Activated CD8-positive, alpha-beta memory T cell treated with anti-CD3 and anti-CD28 coated beads for 36 hours (primary cell): ENCODE results near the gene CCDC112. TPM values are rescaled to one million over a fixed set of nuclear protein-coding genes. Genes with fewer than 3 reads are reported as not detected.

Source experiments
- CTCF ChIA-PET: fragments of 350-600 bp; sonication (Branson Sonifier 250); formaldehyde crosslinking; loops from one replicate; lab custom pipeline; 2021; ENCODE audit warnings: antibody characterized with exemption; lab: Charles Lee
- POLR2A ChIA-PET: fragments of 350-600 bp; sonication (Branson Sonifier 250); formaldehyde crosslinking; loops from one replicate; lab custom pipeline; 2021; ENCODE audit warnings: antibody characterized with exemption; lab: Charles Lee
- total RNA-seq, 2 experiments: library from RNA; stranded (reverse); gene quantifications; one replicate each; pipeline ENCODE4 v1.2.3, GENCODE V29; 2021

CCDC112 gene
- total RNA-seq, 2 experiments from 2014 or later, result 0.89 to 0.99 TPM

DNA sequence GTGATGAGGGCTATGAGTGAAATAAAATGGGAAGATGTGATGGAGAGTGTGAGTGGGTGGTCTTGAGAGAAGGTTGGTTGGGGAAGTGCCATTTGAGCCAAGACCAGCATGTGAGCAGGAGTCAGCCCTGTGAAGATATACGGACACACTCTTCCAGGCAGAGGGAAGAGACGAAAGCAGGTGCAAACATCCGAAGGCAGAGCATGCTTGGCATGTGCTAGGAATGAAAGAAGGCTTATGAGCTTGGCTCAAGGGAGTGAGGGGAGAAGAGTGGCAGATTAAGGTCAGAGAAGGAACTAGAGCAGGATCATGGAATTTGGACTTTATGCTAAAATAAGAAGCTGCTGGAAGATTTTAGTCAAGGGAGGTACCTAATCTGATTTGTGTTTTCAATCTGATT, 23.6 kb upstream of the CCDC112 start:
- ChIA-PET CTCF (interaction anchor here (0.6 kb wide), 1 partner anchor 157 kb away, joined by 3 read pairs; no protein-coding TSS in a partner anchor), POLR2A (no interaction called here)

GRCh38 chr5:115319007-115319406, 22.6 kb upstream of the CCDC112 start:
- ChIA-PET CTCF (no interaction called here), POLR2A (no interaction called here)

GRCh38 chr5:115317736-115318135, 21.3 kb upstream of the CCDC112 start:
- CTCF ChIA-PET, result no interaction called here
- POLR2A ChIA-PET, result no interaction called here

DNA sequence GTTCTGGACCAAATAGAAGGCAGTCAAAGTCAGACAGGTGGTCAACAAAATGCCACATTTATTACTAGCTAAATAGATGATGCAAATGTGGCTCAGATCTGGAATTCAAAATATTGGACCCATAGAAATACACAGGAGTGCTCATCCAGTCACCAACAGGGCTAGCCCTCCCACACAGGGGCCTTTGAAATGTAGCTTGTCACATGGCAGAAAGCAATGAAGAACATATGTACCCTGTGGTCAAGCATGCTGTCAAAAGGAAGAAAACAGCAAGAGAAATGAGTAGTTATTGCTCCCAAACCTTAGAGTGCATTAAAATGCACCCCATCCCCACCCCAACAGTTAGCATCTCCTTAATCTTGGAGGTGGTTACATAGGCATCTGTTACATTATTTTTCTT, 20.9 kb upstream of the CCDC112 start:
- POLR2A ChIA-PET, result interaction anchor here (0.7 kb wide), 1 partner anchor 13 kb away, joined by 3 read pairs; no protein-coding TSS in a partner anchor
- CTCF ChIA-PET, result interaction anchor here (1.3 kb wide), 1 partner anchor 257 kb away, joined by 8 read pairs; no protein-coding TSS in a partner anchor

GRCh38 chr5:115313632-115314031, 17.2 kb upstream of the CCDC112 start:
- POLR2A ChIA-PET, result no interaction called here
- CTCF ChIA-PET, result interaction anchor here (1.5 kb wide), 1 partner anchor 261 kb away, joined by 4 read pairs; no protein-coding TSS in a partner anchor

- POLR2A ChIA-PET, result no interaction called here
- CTCF ChIA-PET, result interaction anchor here (1.2 kb wide), 1 partner anchor 68 kb away, joined by 3 read pairs; no protein-coding TSS in a partner anchor
Observed at GRCh38 chr5:115313052-115313451, 16.6 kb upstream of the CCDC112 start.

DNA sequence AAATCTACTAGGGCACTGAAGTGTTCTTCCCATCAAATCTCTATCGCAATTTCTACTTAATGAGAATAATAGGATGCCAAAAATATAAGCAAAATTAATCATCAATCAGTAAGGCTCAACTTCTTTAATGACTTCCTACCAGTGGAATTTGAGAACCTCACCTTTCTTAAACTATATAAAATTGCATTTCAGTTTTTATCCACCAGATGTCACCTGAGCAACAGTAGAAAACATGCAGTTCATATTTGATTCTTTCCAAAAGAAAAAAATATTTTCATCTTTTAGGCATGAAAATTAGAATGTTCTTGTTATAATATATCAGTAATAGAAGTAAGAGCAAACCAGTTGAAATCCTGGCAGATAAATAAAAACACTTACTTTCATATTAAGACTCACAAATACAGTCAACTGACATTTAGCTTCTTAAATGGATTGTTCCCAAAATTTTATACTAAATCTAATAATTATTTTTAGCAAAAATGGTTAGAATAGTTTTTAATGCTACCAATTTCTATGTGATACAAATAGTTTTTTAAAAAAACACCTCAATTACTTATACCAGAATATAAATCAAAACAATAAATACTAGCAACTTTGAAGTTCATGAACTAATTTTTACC, 13.4 kb upstream of the CCDC112 start:
- ChIA-PET CTCF (interaction anchor here (1.1 to 2.7 kb wide), 6 partner anchors 14 to 278 kb away, joined by 3 to 17 read pairs (median 4); no protein-coding TSS in a partner anchor), POLR2A (interaction anchor here (1.0 kb wide), 1 partner anchor 265 kb away, joined by 9 read pairs; no protein-coding TSS in a partner anchor)

GRCh38 chr5:115308815-115309214, 12.4 kb upstream of the CCDC112 start:
- POLR2A ChIA-PET, result no interaction called here
- CTCF ChIA-PET, result interaction anchor here (1.1 to 2.7 kb wide), 5 partner anchors 13 to 279 kb away, joined by 4 to 17 read pairs (median 5); no protein-coding TSS in a partner anchor

DNA sequence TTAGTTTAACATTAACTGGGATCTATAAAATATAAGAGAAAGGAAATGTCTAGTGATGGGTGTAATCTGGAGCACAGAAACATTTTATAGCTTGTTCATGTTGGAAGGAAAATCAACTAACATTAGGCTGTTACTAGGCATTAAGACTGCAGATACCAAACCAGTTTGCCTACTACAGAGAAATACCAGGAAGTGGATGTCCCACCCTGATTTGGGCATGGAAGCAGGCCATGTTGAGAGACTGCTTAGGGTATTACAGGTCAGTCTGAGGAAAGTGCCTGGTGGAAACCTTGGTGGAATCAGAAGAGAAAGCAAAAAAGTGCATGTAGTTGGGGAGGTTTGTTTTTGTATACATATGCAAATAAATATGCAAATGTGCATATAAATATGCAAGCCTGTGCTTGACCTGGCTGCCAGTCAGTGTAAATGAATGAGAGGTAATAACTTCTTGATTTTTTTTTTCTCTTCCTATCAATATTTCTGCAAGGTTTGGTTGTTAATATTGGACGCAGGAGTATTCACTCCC, 9.6 kb upstream of the CCDC112 start:
- CTCF ChIA-PET, result interaction anchor here (2.4 kb wide), 1 partner anchor 268 kb away, joined by 12 read pairs; no protein-coding TSS in a partner anchor

DNA sequence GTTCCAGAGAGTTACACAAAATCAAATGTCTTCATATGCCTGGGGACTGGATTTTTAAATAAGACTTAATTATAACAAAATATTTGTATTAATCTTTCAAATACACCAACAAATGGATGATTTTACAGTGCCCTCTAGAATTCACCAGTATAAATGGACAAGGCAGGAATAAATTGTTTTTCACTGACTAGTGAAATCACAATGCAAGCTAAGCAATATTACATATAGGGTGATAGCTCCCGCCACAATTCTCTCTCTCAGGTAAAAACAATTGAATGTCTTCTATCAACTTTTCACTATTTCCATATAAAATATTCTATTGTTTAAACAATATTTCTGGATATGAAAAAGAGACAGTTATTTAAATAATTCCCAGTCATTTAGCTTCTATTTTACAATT, 8.0 kb upstream of the CCDC112 start:
- ChIA-PET CTCF (no interaction called here), POLR2A (no interaction called here)

More for the DNA sequence above, 9.6 kb upstream of the CCDC112 start:
- POLR2A ChIA-PET, result no interaction called here

DNA sequence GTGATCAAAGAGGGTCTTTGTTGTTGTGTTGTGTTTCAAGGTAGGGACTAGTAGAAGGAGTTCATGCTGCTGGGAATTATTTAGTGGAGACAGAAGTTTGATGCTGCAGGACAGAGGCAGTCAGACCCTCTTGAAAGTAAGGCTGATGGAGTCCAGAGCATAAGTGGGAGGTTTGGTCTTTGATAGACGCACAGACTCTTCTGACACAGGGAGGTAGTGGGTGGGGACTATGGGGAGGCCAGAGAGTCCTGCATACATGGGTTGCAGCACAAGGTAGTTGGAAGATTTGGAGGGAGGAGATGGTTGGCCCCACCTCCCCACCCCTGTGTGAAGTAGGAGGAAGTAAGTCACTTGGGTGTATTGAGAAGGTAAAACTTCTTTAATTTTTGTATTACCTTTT, 2.4 kb upstream of the CCDC112 start:
- ChIA-PET POLR2A (no interaction called here), CTCF (no interaction called here)

- ChIA-PET CTCF (no interaction called here), POLR2A (interaction anchor here (1.2 to 1.3 kb wide), 2 partner anchors 247 to 788 kb away, joined by 3 to 4 read pairs; partner anchors contain the start of gene COMMD10)
Observed at GRCh38 chr5:115297031-115297430, 577 bp upstream of the CCDC112 start.

DNA sequence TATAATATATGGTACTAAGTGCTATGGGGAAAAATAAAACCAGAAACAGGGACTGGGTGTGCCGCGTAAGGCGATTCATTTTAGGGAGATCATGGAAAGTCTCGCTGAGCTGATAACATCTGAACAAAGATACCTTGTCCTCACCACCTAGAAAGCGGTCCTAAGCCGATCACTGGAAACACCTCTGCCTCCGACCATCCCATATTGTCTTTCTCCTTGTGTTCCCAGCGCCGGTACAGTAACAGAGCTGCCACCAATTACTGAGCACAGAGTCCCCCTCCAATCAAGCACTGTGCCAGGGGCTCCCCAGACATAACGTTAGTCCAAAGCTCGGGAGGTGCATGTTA, 704 bp downstream of the CCDC112 start:
- ChIA-PET CTCF (interaction anchor here (0.7 to 1.4 kb wide), 3 partner anchors 13 to 279 kb away, joined by 3 to 5 read pairs (median 3); partner anchors contain the start of gene PGGT1B), POLR2A (interaction anchor here (0.6 to 1.2 kb wide), 4 partner anchors 33 to 1152 kb away, joined by 3 to 4 read pairs (median 4); partner anchors contain the start of genes COMMD10 and FEM1C)

DNA sequence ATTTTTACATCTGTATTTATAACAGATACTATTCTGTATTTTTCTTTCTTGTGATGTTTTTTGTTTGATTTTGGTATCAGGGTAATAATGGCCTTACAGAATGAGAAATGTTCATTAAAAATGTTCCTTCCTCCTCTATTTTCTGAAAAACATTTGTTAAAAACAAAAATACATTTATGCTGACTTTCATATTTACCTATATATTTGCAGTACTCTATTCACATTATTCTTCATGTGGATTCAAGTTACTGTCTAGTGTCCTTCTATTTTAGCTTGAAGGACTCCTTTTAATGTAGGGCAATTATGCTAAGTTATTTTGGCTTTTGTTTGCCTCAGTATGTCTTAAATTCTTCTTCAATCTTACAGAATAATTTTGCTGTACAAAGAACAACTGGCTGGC, 5.1 kb downstream of the CCDC112 start:
- CTCF ChIA-PET, result no interaction called here
- POLR2A ChIA-PET, result no interaction called here

GRCh38 chr5:115289104-115289503, 7.3 kb downstream of the CCDC112 start:
- POLR2A ChIA-PET, result no interaction called here
- CTCF ChIA-PET, result no interaction called here

- POLR2A ChIA-PET, result no interaction called here
- CTCF ChIA-PET, result no interaction called here
Observed at GRCh38 chr5:115284021-115284420, 12.4 kb downstream of the CCDC112 start.

DNA sequence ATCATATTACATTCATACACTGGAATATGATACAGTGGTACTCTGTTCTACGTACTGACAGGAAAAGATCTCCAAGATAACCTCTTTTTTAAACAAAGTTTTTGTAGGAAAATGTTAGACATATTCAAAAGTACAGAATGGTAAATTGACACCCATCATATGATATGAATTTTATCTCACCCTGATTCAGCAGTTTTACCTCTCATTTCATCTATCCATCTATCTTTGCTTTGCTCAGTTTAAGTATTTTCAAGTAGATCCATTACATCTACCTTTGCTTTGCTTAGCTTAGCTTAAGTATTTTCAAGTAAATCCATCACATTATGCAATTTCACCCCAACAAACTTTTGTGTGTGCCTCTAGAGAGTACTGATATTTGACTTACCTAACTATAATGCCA, 14.3 kb downstream of the CCDC112 start:
- ChIA-PET POLR2A (no interaction called here), CTCF (no interaction called here)

- POLR2A ChIA-PET, result no interaction called here
- CTCF ChIA-PET, result no interaction called here
Observed at GRCh38 chr5:115274584-115274983, 21.9 kb downstream of the CCDC112 start.

GRCh38 chr5:115272297-115272958, 24.0 kb downstream of the CCDC112 start:
- CTCF ChIA-PET, result no interaction called here
- POLR2A ChIA-PET, result no interaction called here
